GM23338 (cell line): ENCODE measurements around the gene HOXC12. TPM values are rescaled to one million over a fixed set of nuclear protein-coding genes. Genes with fewer than 3 reads are reported as not detected.

Experiments
- ATAC-seq: fragments of 200-7000 bp; cut with Tn5 transposase; 3 replicates; pipeline ENCODE4 v1.9.1; 2020
- DNase-seq: peaks from one replicate; pipeline ENCODE4 v3.0.0-alpha.2; 2015; ENCODE audit warnings: low spot score
- H2AFZ ChIP-seq: fragments of 200-600 bp; sonication (generic); 2 replicates; pipeline ENCODE4 v1.8.0; 2016; ENCODE audit warnings: antibody characterized with exemption, mild to moderate bottlenecking, moderate library complexity
- H3F3A ChIP-seq: fragments of 200-600 bp; sonication (generic); replicated peaks from 2 replicates; pipeline ENCODE4 v1.8.0; 2017; ENCODE audit warnings: antibody characterized with exemption, mixed run types, low read depth
- H3K27ac ChIP-seq: fragments of 200-600 bp; sonication (generic); 2 replicates; pipeline ENCODE4 v1.6.1; 2016; ENCODE audit warnings: low read depth
- H3K27me3 ChIP-seq: fragments of 200-600 bp; sonication (generic); 2 replicates; pipeline ENCODE4 v1.8.0; 2016; ENCODE audit warnings: mild to moderate bottlenecking, mixed run types, moderate library complexity; ENCODE audit not compliant: insufficient read depth
- H3K36me3 ChIP-seq: fragments of 200-600 bp; sonication (generic); 2 replicates; pipeline ENCODE4 v1.8.0; 2016; ENCODE audit warnings: mild to moderate bottlenecking; ENCODE audit not compliant: insufficient read depth
- H3K4me1 ChIP-seq: fragments of 200-600 bp; sonication (generic); 2 replicates; pipeline ENCODE4 v1.8.0; 2016; ENCODE audit warnings: mild to moderate bottlenecking, moderate library complexity; ENCODE audit not compliant: insufficient read depth
- H3K4me2 ChIP-seq: fragments of 200-600 bp; sonication (generic); 2 replicates; pipeline ENCODE4 v1.7.1; 2017; ENCODE audit warnings: mixed run types
- H3K4me3 ChIP-seq: fragments of 200-600 bp; sonication (generic); 2 replicates; pipeline ENCODE4 v1.6.1; 2016; ENCODE audit warnings: mixed run types
- H3K79me2 ChIP-seq: fragments of 200-600 bp; sonication (generic); replicated peaks from 2 replicates; pipeline ENCODE4 v1.8.0; 2017; ENCODE audit warnings: mild to moderate bottlenecking; ENCODE audit not compliant: insufficient read depth
- H3K9me2 ChIP-seq: fragments of 200-600 bp; sonication (generic); 2 replicates; pipeline ENCODE4 v1.8.0; 2017; ENCODE audit not compliant: insufficient read depth
- H4K20me1 ChIP-seq: fragments of 200-600 bp; sonication (generic); replicated peaks from 2 replicates; pipeline ENCODE4 v1.8.0; 2017; ENCODE audit warnings: mild to moderate bottlenecking; ENCODE audit not compliant: insufficient read depth
- H3K27ac Mint-ChIP-seq: 2 replicates; pipeline ENCODE4 v1.8.0; 2020; ENCODE audit warnings: inconsistent platforms, mild to moderate bottlenecking, moderate library complexity, mixed read lengths
- H3K27me3 Mint-ChIP-seq: 3 replicates; pipeline ENCODE4 v1.8.0; 2022; ENCODE audit warnings: low read depth, mild to moderate bottlenecking, moderate library complexity, mixed read lengths, inconsistent platforms; ENCODE audit not compliant: insufficient read depth, poor library complexity
- H3K36me3 Mint-ChIP-seq: 3 replicates; pipeline ENCODE4 v1.8.0; 2021; ENCODE audit warnings: low read depth, mild to moderate bottlenecking, inconsistent platforms, moderate library complexity, mixed read lengths
- H3K4me1 Mint-ChIP-seq: 3 replicates; pipeline ENCODE4 v1.8.0; 2020; ENCODE audit warnings: mild to moderate bottlenecking, inconsistent platforms, mixed read lengths
- H3K4me3 Mint-ChIP-seq: 3 replicates; pipeline ENCODE4 v1.8.0; 2021; ENCODE audit warnings: moderate library complexity, mild to moderate bottlenecking, inconsistent platforms, mixed read lengths
- H3K9me3 Mint-ChIP-seq: 3 replicates; pipeline ENCODE4 v1.8.0; 2020; ENCODE audit warnings: moderate library complexity, mild to moderate bottlenecking, inconsistent platforms, mixed read lengths
- EZH2 ChIP-seq: fragments of 200-600 bp; sonication (generic); IDR thresholded peaks from one replicate; pipeline ENCODE4 v1.8.0; 2017; ENCODE audit warnings: antibody characterized with exemption, mild to moderate bottlenecking, low read depth; ENCODE audit not compliant: unreplicated experiment
- EZH2phosphoT487 ChIP-seq: fragments of 200-600 bp; sonication (generic); IDR thresholded peaks from one replicate; pipeline ENCODE4 v1.8.1; 2018; ENCODE audit warnings: antibody characterized with exemption; ENCODE audit not compliant: unreplicated experiment
- JUNB ChIP-seq: IDR thresholded peaks from one replicate; pipeline ENCODE4 v1.6.1; 2016; ENCODE audit warnings: antibody characterized with exemption; ENCODE audit not compliant: unreplicated experiment
- STAT1 ChIP-seq: IDR thresholded peaks from one replicate; pipeline ENCODE4 v1.6.1; 2016; ENCODE audit warnings: antibody characterized with exemption; ENCODE audit not compliant: unreplicated experiment
- ZNF114 ChIP-seq: fragments of 250-450 bp; sonication (Bioruptor Pico); IDR thresholded peaks from 2 replicates; pipeline ENCODE4 v1.5.0; 2020; ENCODE audit warnings: mild to moderate bottlenecking, moderate library complexity
- ZNF331 ChIP-seq: fragments of 250-450 bp; sonication (Bioruptor Pico); IDR thresholded peaks from 2 replicates; pipeline ENCODE4 v1.5.0; 2020; ENCODE audit warnings: low read depth, mild to moderate bottlenecking, moderate library complexity
- polyA plus RNA-seq: library from polyadenylated mRNA; unstranded; fragments of >200 nt; fragmentation: Nextera tagmentation; extraction: Ambion mirVana; gene quantifications from 2 replicates; pipeline ENCODE4 v1.2.1, GENCODE V29; 2016
- total RNA-seq: library from RNA; depleted of rRNA; stranded (reverse); fragments of >200 nt; shearing (Covaris generic); gene quantifications from 2 replicates; pipeline ENCODE4 v1.2.3, GENCODE V29; 2014

The HOXC12 gene
- total and polyA plus RNA-seq, 2 experiments from 2014 or later: not detected

GRCh38 chr12:53929527-53929926, 25.2 kb upstream of the HOXC12 start:
- Histone ChIP-seq H3K9me2 (no peaks in the 10 kb centered on the region), H3K79me2 (no peaks in the 10 kb centered on the region), H3K4me3 (no peak overlapping the region), H3K4me1 (peaks cover 7% of the 10 kb centered on the region; the same call in 1 of the 2 replicates), H3K27me3 (peaks cover 100% of the 10 kb centered on the region), H3K36me3 (no peaks in the 10 kb centered on the region), H2AFZ (no peak overlapping the region), H3K27ac (no peak overlapping the region), H3F3A (peaks cover 23% of the 10 kb centered on the region), H4K20me1 (peaks cover 47% of the 10 kb centered on the region), H3K4me2 (no peak overlapping the region)
- ATAC-seq (no peak), DNase-seq (no peak)
- Mint-ChIP-seq H3K36me3 (no peaks in the 10 kb centered on the region), H3K27me3 (peaks cover 100% of the 10 kb centered on the region), H3K27ac (no peak overlapping the region), H3K4me1 (peaks cover 12% of the 10 kb centered on the region; the same call in 2 of the 3 replicates), H3K4me3 (no peak overlapping the region), H3K9me3 (peaks cover 6% of the 10 kb centered on the region; the same call in 1 of the 3 replicates)
- TF ChIP-seq ZNF114 (no peak), EZH2 (peak; percentile 67)

DNA sequence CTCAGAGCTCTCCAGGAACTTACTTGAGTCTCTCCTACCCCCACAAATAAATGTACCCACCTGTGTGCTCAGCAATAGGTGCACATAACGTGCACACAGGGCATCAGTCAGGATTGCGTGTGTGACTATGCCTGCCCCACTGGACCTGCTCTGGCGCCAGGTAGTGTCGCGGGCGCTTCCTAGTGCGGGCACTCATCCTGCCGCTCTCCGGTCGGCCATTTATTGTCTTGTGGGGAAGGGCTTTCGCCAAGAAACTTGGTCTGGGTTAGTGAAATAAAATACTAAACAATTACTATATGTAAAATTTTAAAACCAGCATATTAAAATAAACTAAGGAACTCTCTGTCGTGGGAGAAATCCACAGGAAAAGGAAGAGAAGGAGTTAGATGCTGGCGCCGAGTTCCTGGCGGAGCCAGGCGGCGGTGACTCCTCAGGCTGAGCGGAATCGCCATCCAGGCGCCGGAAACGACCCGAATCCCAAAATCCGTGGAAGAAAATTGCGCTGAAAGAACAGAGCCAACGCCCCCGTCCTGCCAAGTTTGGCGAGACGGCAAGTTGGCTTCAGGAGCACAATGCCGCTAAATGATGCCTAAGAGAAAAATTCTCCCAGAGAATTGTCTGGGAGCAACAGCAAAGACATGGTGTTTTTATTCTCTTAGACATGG, 24.0 kb upstream of the HOXC12 start:
- peaks cover 19% of the 10 kb centered on the region; the same call in 2 of the 3 replicates for H3K4me1 Mint-ChIP-seq
- Histone ChIP-seq H3K4me1 (peaks cover 18% of the 10 kb centered on the region), H3K36me3 (no peaks in the 10 kb centered on the region), H3K4me2 (no peak overlapping the region; the same call in 1 of the 2 replicates), H3F3A (peaks cover 32% of the 10 kb centered on the region), H4K20me1 (peaks cover 58% of the 10 kb centered on the region), H3K4me3 (no peak overlapping the region), H2AFZ (no peak overlapping the region), H3K27me3 (peaks cover 100% of the 10 kb centered on the region), H3K9me2 (no peaks in the 10 kb centered on the region), H3K79me2 (no peaks in the 10 kb centered on the region), H3K27ac (no peak overlapping the region)
- H3K9me3 Mint-ChIP-seq: peaks cover 6% of the 10 kb centered on the region; the same call in 1 of the 3 replicates
- H3K4me3 Mint-ChIP-seq: no peak overlapping the region
- H3K27ac Mint-ChIP-seq: no peak overlapping the region
- TF ChIP-seq STAT1 (no peak), JUNB (no peak), EZH2phosphoT487 (peak; percentile 67), EZH2 (peak; percentile 96)
- peaks cover 100% of the 10 kb centered on the region for H3K27me3 Mint-ChIP-seq
- DNase-seq: peak; percentile 49
- ATAC-seq: peak; percentile 7; the same call in 1 of the 3 replicates
- no peaks in the 10 kb centered on the region for H3K36me3 Mint-ChIP-seq

DNA sequence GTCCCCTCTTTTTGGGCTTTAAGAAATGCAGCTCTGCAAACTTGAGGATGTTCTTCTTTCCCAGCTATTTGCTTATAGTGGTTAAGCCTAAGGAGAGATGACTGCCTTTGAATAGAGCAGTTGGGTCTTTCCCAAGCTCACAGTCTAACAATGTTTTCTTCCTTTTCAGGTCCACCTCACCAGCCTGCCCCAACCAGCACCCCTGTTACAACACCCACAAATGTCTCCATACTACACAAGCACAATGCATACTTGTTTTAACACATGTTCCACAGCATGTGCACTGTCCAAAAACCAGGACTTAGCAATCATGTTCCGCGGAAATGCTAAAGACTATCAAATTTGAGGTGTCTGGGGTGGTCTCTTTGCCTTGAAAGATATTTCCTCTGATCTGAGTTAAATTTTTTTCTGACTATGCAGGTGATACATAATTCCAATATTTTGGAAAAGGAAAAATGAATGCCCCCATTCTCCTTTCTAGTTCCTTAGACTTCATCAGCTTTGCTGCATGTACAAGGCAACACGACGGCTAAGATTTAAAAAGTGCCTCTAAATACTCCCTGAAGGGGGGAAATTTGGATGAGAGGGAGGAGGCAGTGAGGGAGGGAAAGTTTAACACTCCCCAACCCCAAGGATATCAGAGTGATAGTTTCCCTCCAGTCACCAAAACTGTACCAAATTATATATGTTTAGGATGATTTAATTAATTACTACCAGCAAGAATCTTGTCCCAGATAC, 22.7 kb upstream of the HOXC12 start:
- H3K36me3 ChIP-seq: no peaks in the 10 kb centered on the region
- no peak for DNase-seq
- no peak overlapping the region for H3K27ac Mint-ChIP-seq
- no peak overlapping the region for H2AFZ ChIP-seq
- H3K9me3 Mint-ChIP-seq: peaks cover 6% of the 10 kb centered on the region; the same call in 1 of the 3 replicates
- peaks cover 56% of the 10 kb centered on the region for H4K20me1 ChIP-seq
- peaks cover 25% of the 10 kb centered on the region for H3F3A ChIP-seq
- H3K4me1 Mint-ChIP-seq: peaks cover 23% of the 10 kb centered on the region
- no peak overlapping the region for H3K4me3 Mint-ChIP-seq
- TF ChIP-seq ZNF331 (CRISPR knock-in tag): no peak
- TF ChIP-seq JUNB: no peak
- TF ChIP-seq EZH2: peak; percentile 62
- TF ChIP-seq STAT1: no peak
- no peak overlapping the region for H3K27ac ChIP-seq
- H3K4me3 ChIP-seq: no peak overlapping the region
- H3K4me2 ChIP-seq: no peak overlapping the region
- peaks cover 21% of the 10 kb centered on the region for H3K4me1 ChIP-seq
- H3K27me3 ChIP-seq: peaks cover 100% of the 10 kb centered on the region
- no peaks in the 10 kb centered on the region for H3K79me2 ChIP-seq
- no peaks in the 10 kb centered on the region for H3K9me2 ChIP-seq
- no peaks in the 10 kb centered on the region for H3K36me3 Mint-ChIP-seq
- peaks cover 100% of the 10 kb centered on the region for H3K27me3 Mint-ChIP-seq
- no peak for ATAC-seq
